ENCODE results near the gene ARAP3. TPM values are rescaled to one million over a fixed set of nuclear protein-coding genes. Genes with fewer than 3 reads are reported as not detected.

The ARAP3 gene
- total RNA-seq = 8.0 TPM

GRCh38 chr5:141681695-141682641, at the start of gene ARAP3:
Gene ARAP3, minus strand, starts transcription at chr5:141682230. Its CDS starts 1,744 bp downstream, at chr5:141680486.

GRCh38 chr5:141650851-141651727, 30.9 kb downstream of the ARAP3 start, which contains the start of gene FCHSD1:
Gene FCHSD1, minus strand, starts transcription at chr5:141651418. Its CDS starts 50 bp downstream, at chr5:141651368.

GRCh38 chr5:141636413-141637122, 45.5 kb downstream of the ARAP3 start, which contains the start of the genes HDAC3 and RELL2:
Gene HDAC3, minus strand, starts transcription at chr5:141636849. Its CDS starts 59 bp downstream, at chr5:141636790.
Gene RELL2, plus strand, starts transcription at chr5:141636997. Its CDS starts 1,229 bp downstream, at chr5:141638226.

GRCh38 chr5:141618804-141619554, 63.1 kb downstream of the ARAP3 start, which contains the start of gene DIAPH1:
Gene DIAPH1, minus strand, starts transcription at chr5:141619000. Its CDS starts 86 bp downstream, at chr5:141618914.

Other genes starting within 250 kb of the ARAP3 start
- 79.3 TPM for gene PCDHGC3, start 206.3 kb downstream of the ARAP3 start, total RNA-seq
- gene PCDHGC4, start 197.2 kb downstream of the ARAP3 start, total RNA-seq = 25.1 TPM
- gene PCDHGC5, start 193.1 kb downstream of the ARAP3 start, total RNA-seq = 6.6 TPM
- 28.9 TPM for gene DIAPH1, start 63.2 kb downstream of the ARAP3 start, total RNA-seq
- 51.2 TPM for gene HDAC3, start 45.4 kb downstream of the ARAP3 start, total RNA-seq
- 4.0 TPM for gene RELL2, start 45.2 kb downstream of the ARAP3 start, total RNA-seq
- gene FCHSD1, start 30.8 kb downstream of the ARAP3 start, total RNA-seq = 20.8 TPM
- 23.0 TPM for gene PCDH1, start 196.2 kb upstream of the ARAP3 start, total RNA-seq
- gene DELE1, start 241.6 kb upstream of the ARAP3 start, total RNA-seq = 73.4 TPM